AML-193 (cell line): ENCODE data around the gene MYOCD.

Experiments
- DNase-seq, 2 experiments: peaks; one replicate each; lab custom pipeline; 2025; lab: John Stamatoyannopoulos, UW

MYOCD gene

DNA sequence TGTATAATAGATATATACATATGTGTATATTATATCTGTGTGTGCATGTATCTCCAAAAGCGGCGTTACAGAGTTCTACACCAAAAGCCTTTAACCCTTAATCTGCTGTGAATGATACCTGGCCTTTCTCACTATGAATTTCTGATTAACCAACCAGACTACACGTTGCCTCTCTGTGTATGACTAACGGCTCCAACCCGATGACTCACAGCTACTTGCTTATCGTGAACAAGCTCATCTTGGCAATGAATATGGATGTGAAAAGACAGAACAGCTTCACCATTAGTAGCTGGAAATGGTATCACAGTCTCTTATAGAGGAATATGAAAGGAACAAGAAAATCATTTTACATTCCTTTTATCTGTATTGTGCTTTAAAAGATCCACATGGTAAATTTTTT lies 99.9 kb downstream of the MYOCD start:
- DNase-seq: no peak

DNA sequence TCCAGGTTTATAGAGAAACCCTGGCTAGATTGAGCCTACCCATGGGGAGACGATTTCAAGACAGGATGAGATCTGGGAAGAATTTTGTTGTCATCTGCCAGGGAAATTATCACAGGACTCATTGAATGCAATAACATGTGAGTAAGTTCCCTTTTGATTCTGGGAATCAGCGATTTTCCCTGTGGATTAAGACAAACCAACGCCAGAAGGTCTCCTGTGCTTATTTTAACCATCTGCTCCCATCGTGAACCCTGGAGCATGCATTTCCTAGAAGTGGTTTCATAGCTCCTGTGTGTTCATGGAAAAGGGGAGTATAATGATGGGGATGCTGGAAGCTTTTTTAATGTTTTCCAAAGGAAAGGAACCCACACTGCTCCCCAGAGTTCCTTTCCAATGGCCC lies 102.6 kb downstream of the MYOCD start:
- DNase-seq: no peak

DNA sequence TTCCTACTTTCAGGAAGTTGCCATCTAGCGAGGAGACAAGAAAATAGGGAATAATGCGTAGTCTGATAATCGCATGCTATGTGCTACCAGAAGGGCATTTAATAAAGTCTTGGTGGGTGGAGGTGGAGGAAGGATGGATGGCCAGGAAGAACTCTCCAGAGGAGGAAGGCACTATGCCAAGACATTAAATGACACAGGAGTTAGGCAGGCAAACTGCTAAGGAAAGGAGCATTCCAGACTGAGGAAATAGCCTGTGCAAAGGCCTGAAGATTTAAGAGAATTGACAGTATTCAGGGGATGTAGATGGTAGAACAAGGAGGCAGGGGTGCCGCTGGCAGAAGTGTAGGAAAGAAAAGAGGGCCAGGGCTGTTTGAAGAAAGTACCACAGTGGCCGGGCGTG lies 104.3 kb downstream of the MYOCD start:
- DNase-seq: no peak

DNA sequence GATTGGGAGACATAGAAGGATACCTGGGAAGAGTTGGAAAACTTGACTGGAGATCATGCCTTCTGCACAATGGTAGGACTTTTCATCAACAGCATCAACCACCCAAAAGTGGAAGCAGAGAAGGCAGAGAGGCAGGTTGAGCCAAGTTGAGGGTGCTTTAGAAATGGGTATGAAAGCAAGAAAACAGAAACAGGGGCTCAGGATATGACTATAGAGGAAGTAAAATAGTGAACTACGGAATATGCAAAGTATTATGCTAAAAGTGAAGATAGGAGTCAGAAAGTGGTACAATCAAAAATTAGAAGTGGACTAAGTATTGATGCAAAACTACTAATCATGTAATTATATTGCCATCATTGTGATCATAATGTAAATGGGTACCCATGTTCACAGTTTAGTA lies 107.5 kb downstream of the MYOCD start:
- no peak for DNase-seq

DNA sequence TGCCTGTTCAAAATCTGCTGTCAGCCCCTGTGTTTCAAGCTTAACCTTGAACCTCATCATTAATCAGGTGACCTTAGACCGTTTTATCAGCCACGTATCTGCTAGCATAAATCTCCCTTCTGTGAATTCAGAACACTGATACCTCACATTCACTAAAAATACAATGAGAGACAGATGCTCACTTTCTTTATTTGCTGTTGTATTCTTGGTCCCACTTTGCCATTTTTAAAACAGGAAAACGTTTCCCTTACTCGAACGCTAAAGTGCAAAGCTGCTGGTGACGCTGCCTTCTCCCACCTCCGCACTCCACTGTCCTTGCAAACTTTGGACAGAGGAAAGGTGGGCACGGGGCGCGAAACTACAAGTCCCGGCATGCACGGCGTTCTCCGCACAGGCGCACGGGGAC lies 123.4 kb downstream of the MYOCD start:
- no peak for DNase-seq

DNA sequence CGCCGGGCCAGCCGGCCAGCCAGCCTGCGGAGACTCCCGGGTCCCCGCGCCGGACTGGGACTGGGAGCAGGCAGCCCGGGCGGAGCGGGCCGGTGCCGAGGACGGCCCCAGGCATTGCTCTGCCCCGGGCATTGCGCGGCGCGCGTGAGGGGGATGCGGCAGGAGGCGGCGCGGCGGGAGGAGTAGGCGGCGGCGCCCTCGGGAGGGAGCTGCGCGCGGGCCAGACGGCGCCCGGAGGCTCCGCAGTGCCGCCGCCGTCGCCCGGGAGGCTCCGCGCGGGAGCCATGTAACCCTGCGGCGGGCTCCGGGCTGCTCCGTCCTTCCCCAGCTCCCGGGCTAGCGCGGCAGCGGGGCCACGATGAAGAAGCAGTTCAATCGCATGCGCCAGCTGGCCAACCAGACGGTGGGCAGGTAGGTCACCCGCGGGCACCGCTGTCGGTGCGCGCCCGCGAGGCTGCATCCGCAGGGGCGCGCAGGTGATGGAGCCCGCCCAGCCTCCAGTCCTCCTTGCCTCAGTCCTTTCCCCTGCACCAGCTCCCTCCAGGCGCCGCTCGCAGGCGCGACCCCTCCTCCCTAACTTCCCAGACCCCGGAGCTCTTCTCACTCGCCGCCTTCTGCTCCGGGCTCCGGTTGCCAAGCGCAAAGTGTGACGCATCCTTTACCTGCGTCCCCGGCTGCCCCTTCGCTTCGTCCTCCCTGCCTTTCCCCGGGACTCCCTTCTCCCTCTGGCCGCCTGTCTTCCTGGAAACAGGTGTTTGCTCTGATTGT lies 124.0 kb downstream of the MYOCD start, which contains the start of gene ARHGAP44:
Gene ARHGAP44, plus strand, starts transcription at position 18 of the 768 bp plus-strand sequence. Its CDS starts 341 bp downstream, at position 359.
- DNase-seq: no peak

DNA sequence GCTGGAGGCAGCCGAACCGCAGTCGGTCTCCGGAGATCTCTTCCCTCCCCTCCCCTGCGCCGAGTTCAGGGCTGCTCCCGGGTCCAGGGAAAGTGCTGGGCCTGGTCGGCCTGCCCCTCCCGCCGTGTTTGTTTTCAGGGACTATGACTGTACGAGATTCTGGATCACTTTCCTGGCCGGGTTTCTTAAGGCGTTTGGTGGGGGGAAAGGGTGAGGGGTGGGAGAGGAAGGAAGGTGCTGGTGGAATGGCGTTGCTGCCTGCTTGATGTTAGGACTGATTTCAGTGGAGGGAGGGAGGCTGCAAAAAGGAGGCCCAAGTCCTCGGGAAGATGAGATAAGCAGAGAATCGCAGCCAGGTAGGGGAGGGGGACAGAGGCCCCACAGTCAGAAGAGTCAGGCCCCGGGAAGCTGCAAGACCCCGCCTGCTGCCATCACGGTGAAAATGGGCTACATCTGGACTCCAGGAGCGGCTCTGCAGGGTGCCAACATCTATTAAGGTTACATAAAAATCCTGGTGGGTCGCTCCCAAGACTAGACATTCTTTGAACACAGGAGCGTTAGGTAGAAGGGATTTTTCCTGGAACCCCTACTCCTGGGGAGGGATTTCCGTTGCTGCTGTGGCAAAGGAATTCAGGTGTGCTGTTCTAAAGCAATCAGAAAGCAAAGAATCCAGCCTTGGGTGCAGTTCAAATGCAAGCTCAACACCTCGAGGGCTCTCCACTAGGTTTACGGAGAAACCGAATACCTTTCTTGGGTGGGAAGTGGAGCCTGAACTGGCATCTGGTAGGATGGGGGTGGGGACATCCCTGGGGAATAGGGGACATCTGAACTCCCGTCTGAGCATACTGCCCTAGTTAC lies 124.8 kb downstream of the MYOCD start:
- DNase-seq: no peak

DNA sequence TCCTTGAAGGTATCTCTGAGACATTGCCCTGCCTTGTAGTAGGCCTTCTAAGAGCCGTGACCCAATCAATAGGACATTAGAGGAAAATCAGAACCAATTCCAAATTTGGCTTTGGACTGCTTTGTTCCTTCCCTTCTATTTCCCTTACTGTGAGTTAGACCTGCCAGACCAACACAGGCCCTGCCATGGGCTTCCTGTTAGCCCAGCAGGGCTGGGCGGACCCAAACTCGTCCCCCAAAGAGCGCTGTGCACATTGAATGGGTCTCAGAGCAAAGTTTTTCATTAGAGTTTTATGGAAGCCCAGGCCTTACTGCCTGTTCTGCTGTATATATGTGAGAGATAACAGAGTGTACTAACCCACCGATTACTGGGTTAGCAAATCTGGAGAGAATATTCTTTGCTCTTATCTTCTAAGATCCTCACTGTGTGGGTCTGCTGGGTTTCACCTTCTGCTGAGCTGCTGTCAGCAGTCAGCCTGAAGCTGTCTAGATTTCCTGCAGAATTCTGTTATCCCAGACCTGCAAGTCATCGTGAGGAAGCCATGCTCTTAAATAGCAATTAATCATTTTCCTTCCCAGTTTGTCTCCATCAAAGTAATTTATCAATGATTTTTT lies 129.3 kb downstream of the MYOCD start:
- no peak for DNase-seq

DNA sequence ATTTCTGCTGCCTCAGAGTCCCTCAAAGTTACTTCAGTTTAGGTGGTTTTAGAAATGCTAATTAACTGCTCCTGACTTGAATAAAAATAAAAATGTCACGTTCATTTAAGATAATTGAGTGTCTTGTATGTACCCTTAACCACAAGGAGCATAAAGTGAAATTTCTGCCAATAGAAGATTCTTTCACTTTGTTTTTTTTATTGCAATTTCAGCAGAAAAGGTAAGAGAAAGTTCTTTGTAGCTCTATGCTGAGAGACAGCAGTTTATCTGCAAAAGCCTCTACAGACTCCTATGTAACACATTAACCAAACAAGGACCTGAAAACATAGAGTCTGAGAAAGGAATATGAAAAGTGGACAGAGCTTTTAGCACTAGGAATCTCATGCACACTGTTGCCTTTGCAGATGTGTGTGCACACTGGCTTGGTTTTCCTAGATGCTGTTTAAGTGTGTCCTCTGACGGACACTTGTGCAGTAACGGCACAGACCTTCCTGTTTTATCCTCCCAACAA lies 135.2 kb downstream of the MYOCD start:
- DNase-seq: no peak

DNA sequence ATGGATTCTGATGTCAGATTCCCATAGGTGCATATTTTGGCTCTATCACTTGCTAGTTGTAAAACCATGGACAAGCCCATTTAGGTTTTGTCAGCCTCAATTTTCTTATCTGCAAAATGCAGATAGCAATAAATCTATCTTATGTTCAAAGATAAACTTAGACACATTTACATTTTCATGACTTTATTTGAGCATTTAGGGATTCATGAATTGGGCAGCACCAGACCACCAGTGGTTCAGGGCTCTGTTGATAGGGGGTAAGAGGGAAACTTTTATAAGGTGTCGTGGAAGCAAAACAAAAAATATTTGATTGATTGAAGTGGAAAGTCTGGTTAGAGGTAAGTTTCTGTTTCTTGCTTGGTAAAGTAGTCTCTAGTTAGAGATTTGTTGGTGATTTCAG lies 140.9 kb downstream of the MYOCD start:
- no peak for DNase-seq

DNA sequence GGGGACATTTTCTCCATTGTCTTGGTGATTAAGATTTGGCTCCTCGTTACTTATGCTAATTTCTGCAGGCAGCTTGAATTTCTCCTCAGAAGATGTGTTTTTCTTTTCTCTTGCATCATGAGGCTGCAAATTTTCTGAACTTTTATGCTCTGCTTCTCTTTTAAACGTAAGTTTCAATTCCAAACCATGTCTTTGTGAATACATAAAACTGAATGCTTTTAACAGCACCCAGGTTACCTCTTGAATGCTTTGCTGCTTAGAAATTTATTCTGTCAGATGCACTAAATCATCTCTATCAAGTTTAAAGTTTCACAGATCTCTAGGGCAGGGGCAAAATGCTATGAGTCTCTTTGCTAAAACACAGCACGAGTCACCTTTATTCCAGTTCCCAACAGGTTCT lies 143.0 kb downstream of the MYOCD start:
- DNase-seq: no peak

DNA sequence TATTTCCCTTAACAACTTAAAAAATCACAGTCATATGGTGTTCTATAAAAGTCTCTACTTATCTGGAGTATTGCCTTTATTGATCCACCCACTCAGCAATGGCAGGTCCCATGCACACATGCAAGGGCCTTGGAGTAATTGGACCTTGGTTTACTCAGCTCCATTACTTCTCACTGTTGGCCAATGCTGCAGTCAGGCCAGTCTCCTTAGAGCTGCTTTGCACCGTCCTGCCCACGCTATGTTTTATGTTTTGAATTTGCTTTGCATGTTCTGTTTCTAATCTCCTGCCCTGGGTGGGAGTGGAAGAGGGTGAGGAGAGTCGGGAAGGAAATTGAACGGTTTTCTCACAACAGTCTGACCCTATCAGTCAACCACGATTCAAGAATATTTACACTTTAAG lies 147.2 kb downstream of the MYOCD start:
- DNase-seq: no peak

DNA sequence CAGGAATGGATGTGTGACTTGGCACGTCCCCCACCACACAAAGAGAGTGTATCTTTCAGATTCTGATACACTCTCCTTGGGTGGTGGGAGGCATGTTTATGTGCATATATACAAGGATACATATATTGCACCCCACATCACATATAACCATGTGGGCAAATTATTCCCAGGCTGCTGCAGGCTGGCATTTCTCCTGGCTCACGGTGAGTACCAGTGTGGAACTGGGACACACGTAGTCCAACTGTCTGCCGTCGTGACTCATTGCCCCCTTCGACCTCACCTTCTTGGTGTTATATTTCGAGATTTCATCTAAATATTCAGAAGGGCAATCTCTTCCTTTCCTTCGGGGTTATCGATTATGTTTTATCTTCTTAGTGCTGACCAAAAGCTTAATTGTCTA lies 148.0 kb downstream of the MYOCD start:
- DNase-seq: no peak

DNA sequence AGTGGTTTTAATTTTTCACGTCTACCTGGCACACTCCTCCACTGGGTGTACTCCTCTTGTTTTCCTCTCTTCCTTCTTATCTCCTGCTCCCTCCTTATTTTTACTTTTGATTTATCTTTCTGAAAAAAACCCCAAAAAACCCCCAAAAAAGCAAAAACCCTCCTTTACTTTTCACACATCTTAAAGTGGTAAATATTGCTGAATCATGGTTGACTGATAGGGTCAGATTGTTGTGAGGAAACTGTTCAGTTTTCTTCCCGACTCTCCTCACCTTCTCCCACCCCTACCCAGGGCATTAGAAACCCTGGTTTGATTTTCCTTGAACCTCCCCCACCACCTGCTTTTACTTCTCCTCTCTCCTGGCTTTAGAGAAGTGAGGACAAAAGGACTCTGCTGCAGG lies 149.0 kb downstream of the MYOCD start:
- no peak for DNase-seq

DNA sequence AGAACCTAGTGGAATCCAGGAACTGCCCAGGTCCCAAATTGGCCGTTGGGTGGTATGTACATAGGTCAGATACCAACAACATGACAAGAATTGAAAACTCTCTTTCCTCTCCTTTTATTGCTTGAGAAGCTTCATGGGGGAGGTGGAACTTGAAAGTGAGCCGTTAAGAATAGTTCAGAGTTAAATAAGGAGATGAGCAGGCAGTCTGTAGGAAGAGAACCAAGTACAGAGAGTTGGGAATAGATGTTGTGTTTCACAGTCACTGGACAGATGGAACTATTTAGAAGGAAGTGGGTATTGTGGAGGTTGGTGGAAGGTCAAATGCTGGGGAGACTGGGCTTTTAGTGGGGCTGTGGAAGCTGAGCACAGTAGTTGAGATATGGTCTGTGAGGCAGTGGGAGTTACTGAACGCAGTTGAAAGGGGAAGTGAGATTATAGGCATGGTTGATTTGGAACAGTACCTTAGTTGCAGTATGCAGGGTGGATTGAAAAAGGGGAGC lies 150.0 kb downstream of the MYOCD start:
- DNase-seq: no peak
